Suprapubic skin (tissue), 4 donors: ENCODE results near the gene KCNH6. TPM values are rescaled to one million over a fixed set of nuclear protein-coding genes. Genes with fewer than 3 reads are reported as not detected.

Source experiments
- DNase-seq, 2 donors: peaks; one replicate each; pipeline ENCODE4 v3.0.0-alpha.2; 2019; ENCODE audit warnings: low spot score in 2 of 2
- H3K27ac ChIP-seq: fragments of 200-600 bp; sonication (generic); one replicate; pipeline ENCODE4 v1.5.1; 2019
- H3K27me3 ChIP-seq: fragments of 200-600 bp; sonication (generic); one replicate; pipeline ENCODE4 v1.5.1; 2019
- H3K36me3 ChIP-seq: fragments of 200-600 bp; sonication (generic); one replicate; pipeline ENCODE4 v1.5.1; 2019
- H3K4me1 ChIP-seq: fragments of 200-600 bp; sonication (generic); one replicate; pipeline ENCODE4 v1.5.1; 2019
- H3K4me3 ChIP-seq: fragments of 200-600 bp; sonication (generic); one replicate; pipeline ENCODE4 v1.5.1; 2019; ENCODE audit warnings: mild to moderate bottlenecking
- H3K9me3 ChIP-seq: fragments of 200-600 bp; sonication (generic); one replicate; pipeline ENCODE4 v1.5.1; 2019
- CTCF ChIP-seq, 2 donors: fragments of 200-600 bp in 1 of 2; fragments of 450-650 bp in 1 of 2; sonication (generic) in 1 of 2; IDR thresholded peaks; one replicate each; pipeline ENCODE4 v1.5.1; 2016 to 2019; ENCODE audit warnings: antibody characterized with exemption in 2 of 2, mild to moderate bottlenecking in 1 of 2, moderate library complexity in 1 of 2
- EP300 ChIP-seq: sonication (generic); formaldehyde crosslinking; IDR thresholded peaks from one replicate; pipeline ENCODE4 v1.6.1; 2017; ENCODE audit warnings: antibody characterized with exemption
- POLR2A ChIP-seq, 2 donors: fragments of 450-650 bp; IDR thresholded peaks; one replicate each; pipeline ENCODE4 v1.6.1; 2017; ENCODE audit warnings: antibody characterized with exemption in 2 of 2, mild to moderate bottlenecking in 2 of 2, moderate library complexity in 2 of 2
- POLR2AphosphoS5 ChIP-seq, 3 donors: sonication (generic); formaldehyde crosslinking; IDR thresholded peaks; one replicate each; pipeline ENCODE4 v1.6.1; 2017; ENCODE audit warnings: antibody characterized with exemption in 3 of 3
- WGBS: methylation state at CpG from one replicate; pipeline ENCODE4 v1.1.5; 2018; 5-methylcytosine and 5-hydroxymethylcytosine counted together
- total RNA-seq, 4 donors: library from RNA; depleted of rRNA; stranded (reverse); fragments of >200 nt; gene quantifications; one replicate each; pipeline ENCODE4 v1.1.0, GENCODE V29; 2016

KCNH6 gene
- total RNA-seq, 4 donors from 2014 or later = not detected

GRCh38 chr17:63538693-63539595 lies 15.8 kb downstream of the KCNH6 start:
- no peaks in the 10 kb centered on the region for H3K36me3 ChIP-seq
- H3K27me3 ChIP-seq = peaks cover 36% of the 10 kb centered on the region
- no peaks in the 10 kb centered on the region for H3K9me3 ChIP-seq
- TF ChIP-seq CTCF (IDR thresholded peaks at IDR 0.05) (no peak), POLR2AphosphoS5 (IDR thresholded peaks at IDR 0.05) (no peak), POLR2A (IDR thresholded peaks at IDR 0.05) (no peak), EP300 (no peak)
- peaks cover 10% of the 10 kb centered on the region for H3K4me1 ChIP-seq
- DNase-seq = peak in 1 of 2 donors; percentile 61
- H3K4me3 ChIP-seq = no peak overlapping the region
- WGBS = 71% methylated on average over 9 of the region's 9 CpGs
- no peak overlapping the region for H3K27ac ChIP-seq

- no peak overlapping the region for H3K27ac ChIP-seq
- peaks cover 36% of the 10 kb centered on the region for H3K27me3 ChIP-seq
- no peaks in the 10 kb centered on the region for H3K36me3 ChIP-seq
- 50% methylated on average over 4 of the region's 4 CpGs for WGBS
- peaks cover 10% of the 10 kb centered on the region for H3K4me1 ChIP-seq
- TF ChIP-seq POLR2A (IDR thresholded peaks at IDR 0.05) (no peak), CTCF (IDR thresholded peaks at IDR 0.05) (no peak), POLR2AphosphoS5 (IDR thresholded peaks at IDR 0.05) (no peak), EP300 (no peak)
- peak in 1 of 2 donors; percentile 53 for DNase-seq
- no peaks in the 10 kb centered on the region for H3K9me3 ChIP-seq
- no peak overlapping the region for H3K4me3 ChIP-seq
These were observed 17.4 kb downstream of the KCNH6 start for GRCh38 chr17:63540590-63540989.

- H3K4me1 ChIP-seq = peaks cover 10% of the 10 kb centered on the region
- no peaks in the 10 kb centered on the region for H3K36me3 ChIP-seq
- H3K27me3 ChIP-seq = peaks cover 28% of the 10 kb centered on the region
- TF ChIP-seq EP300 = no peak
- no peak for TF ChIP-seq CTCF (IDR thresholded peaks at IDR 0.05)
- TF ChIP-seq POLR2AphosphoS5 (IDR thresholded peaks at IDR 0.05) = no peak
- no peak for TF ChIP-seq POLR2A (IDR thresholded peaks at IDR 0.05)
- no peak for DNase-seq
- H3K27ac ChIP-seq = no peak overlapping the region
- H3K9me3 ChIP-seq = no peaks in the 10 kb centered on the region
- 100% methylated on average over 1 of the region's 9 CpGs for WGBS
- H3K4me3 ChIP-seq = no peak overlapping the region
These were observed 19.0 kb downstream of the KCNH6 start for GRCh38 chr17:63542218-63542545.

- no peaks in the 10 kb centered on the region for H3K9me3 ChIP-seq
- no peak overlapping the region for H3K27ac ChIP-seq
- no peaks in the 10 kb centered on the region for H3K36me3 ChIP-seq
- H3K4me3 ChIP-seq = no peak overlapping the region
- WGBS = 55% methylated on average over 11 of the region's 15 CpGs
- no peak for DNase-seq
- peaks cover 20% of the 10 kb centered on the region for H3K27me3 ChIP-seq
- H3K4me1 ChIP-seq = peaks cover 5% of the 10 kb centered on the region
- no peak for TF ChIP-seq EP300
- TF ChIP-seq POLR2A (IDR thresholded peaks at IDR 0.05) = no peak
- TF ChIP-seq POLR2AphosphoS5 (IDR thresholded peaks at IDR 0.05) = no peak
- TF ChIP-seq CTCF (IDR thresholded peaks at IDR 0.05) = no peak
These were observed 20.0 kb downstream of the KCNH6 start for GRCh38 chr17:63542942-63543821.
